CD4-positive, alpha-beta T cell (primary cell): Measurements from ENCODE around the gene LGI1. TPM values are rescaled to one million over a fixed set of nuclear protein-coding genes. Genes with fewer than 3 reads are reported as not detected.
A peak's percentile ranks its signal among the peaks of the same experiment; 100 is the strongest.

ENCODE experiments used
- ATAC-seq: fragments of 200-7000 bp; cut with Tn5 transposase; one replicate; pipeline ENCODE4 v1.10.0; 2022; ENCODE audit warnings: mild to moderate bottlenecking; ENCODE audit not compliant: poor library complexity
- CTCF ChIA-PET: fragments of 350-600 bp; sonication (Branson Sonifier 250); formaldehyde crosslinking; loops from one replicate; lab custom pipeline; 2021; ENCODE audit warnings: antibody characterized with exemption, inconsistent platforms; lab: Charles Lee
- POLR2A ChIA-PET: fragments of 350-600 bp; sonication (Branson Sonifier 250); formaldehyde crosslinking; loops from one replicate; lab custom pipeline; 2021; ENCODE audit warnings: antibody characterized with exemption, inconsistent platforms; lab: Charles Lee
- DNase-seq, 14 experiments: peaks; one replicate each; pipeline ENCODE4 v3.0.0-alpha.2; 2013 to 2020; ENCODE audit warnings: mixed read lengths in 2 of 14
- H3K27ac ChIP-seq, 2 donors: one replicate each; pipeline versions ENCODE4 v1.5.1 to v1.7.0; 2013; ENCODE audit warnings: low read length in 2 of 2, low read depth in 1 of 2, mild to moderate bottlenecking in 1 of 2
- H3K27me3 ChIP-seq, 2 experiments: 1 replicate in 1 of 2; 2 replicates in 1 of 2; pipeline versions ENCODE4 v1.6.1 to v1.7.0; 2013; ENCODE audit warnings: low read length in 2 of 2, control low read depth in 1 of 2, mild to moderate bottlenecking in 1 of 2, moderate library complexity in 1 of 2; ENCODE audit not compliant: insufficient read depth in 2 of 2, control insufficient read depth in 1 of 2
- H3K36me3 ChIP-seq: one replicate; pipeline ENCODE4 v1.6.1; 2013; ENCODE audit warnings: low read length, control low read depth; ENCODE audit not compliant: insufficient read depth
- H3K4me1 ChIP-seq: one replicate; pipeline ENCODE4 v1.6.1; 2013; ENCODE audit warnings: low read length, control low read depth; ENCODE audit not compliant: insufficient read depth
- H3K4me3 ChIP-seq: one replicate; pipeline ENCODE4 v1.5.1; 2013; ENCODE audit warnings: mild to moderate bottlenecking, low read length, moderate library complexity
- H3K9me3 ChIP-seq, 2 experiments: 1 replicate in 1 of 2; 2 replicates in 1 of 2; pipeline versions ENCODE4 v1.6.1 to v1.7.0; 2013; ENCODE audit warnings: low read length in 2 of 2, mild to moderate bottlenecking in 2 of 2, control low read depth in 1 of 2, moderate library complexity in 1 of 2; ENCODE audit not compliant: control insufficient read depth in 1 of 2, insufficient read depth in 1 of 2
- H3K27ac Mint-ChIP-seq: one replicate; pipeline ENCODE4 v1.8.0; 2020; ENCODE audit warnings: mixed read lengths
- H3K27me3 Mint-ChIP-seq: one replicate; pipeline ENCODE4 v1.8.0; 2021; ENCODE audit warnings: mixed read lengths
- H3K36me3 Mint-ChIP-seq: one replicate; pipeline ENCODE4 v1.8.0; 2021; ENCODE audit warnings: low read depth, mixed read lengths
- H3K4me1 Mint-ChIP-seq: one replicate; pipeline ENCODE4 v1.8.0; 2021; ENCODE audit warnings: low read depth, mixed read lengths
- H3K4me3 Mint-ChIP-seq: one replicate; pipeline ENCODE4 v1.8.0; 2020; ENCODE audit warnings: mild to moderate bottlenecking, mixed read lengths
- H3K9me3 Mint-ChIP-seq: one replicate; pipeline ENCODE4 v1.8.0; 2020; ENCODE audit warnings: mixed read lengths
- CTCF ChIP-seq: fragments of 200-600 bp; IDR thresholded peaks from one replicate; pipeline ENCODE4 v1.8.0; 2022; ENCODE audit warnings: antibody characterized with exemption, mild to moderate bottlenecking
- intact Hi-C, 2 experiments: fragments of 100-400 bp; cut with DNase I in 1 of 2; cut with micrococcal nuclease in 1 of 2; formaldehyde crosslinking; loops; one replicate each; pipeline versions ENCODE4 v1.15.1 to v1.9.0; 2023 to 2025; cut with DNase I, micrococcal nuclease
- total RNA-seq, 174 experiments: library from RNA in 2 of 174; stranded (reverse) in 2 of 174; gene quantifications; one replicate each; pipeline ENCODE4 v1.2.3 and lab custom pipeline; 2021 to 2026

Gene LGI1
- total RNA-seq, 2 experiments from 2014 or later: not detected

- H3K27ac ChIP-seq: no peak overlapping the region
- Mint-ChIP-seq H3K4me1 (no peaks in the 10 kb centered on the region), H3K4me3 (no peak overlapping the region), H3K36me3 (no peaks in the 10 kb centered on the region), H3K27me3 (peaks cover 54% of the 10 kb centered on the region), H3K9me3 (no peaks in the 10 kb centered on the region), H3K27ac (no peak overlapping the region)
- CTCF ChIA-PET: no interaction called here
- intact Hi-C loops: no loop called here
- DNase-seq (peak in 10 of 14 experiments; percentile 3 to 48 (median 16)), ATAC-seq (no peak)
- H3K9me3 ChIP-seq: no peaks in the 10 kb centered on the region
- no peak overlapping the region for H3K4me3 ChIP-seq
- TF ChIP-seq CTCF: peak; percentile 37
- POLR2A ChIA-PET: no interaction called here
- peaks cover 13 to 22% of the 10 kb centered on the region in 2 experiments for H3K27me3 ChIP-seq
- no peaks in the 10 kb centered on the region for H3K36me3 ChIP-seq
- H3K4me1 ChIP-seq: no peaks in the 10 kb centered on the region
Measured at GRCh38 chr10:93816123-93816747, 58.5 kb downstream of the LGI1 start.

- Histone ChIP-seq H3K9me3 (no peaks in the 10 kb centered on the region), H3K4me3 (no peak overlapping the region), H3K4me1 (no peaks in the 10 kb centered on the region), H3K27ac (no peak overlapping the region), H3K36me3 (no peaks in the 10 kb centered on the region), H3K27me3 (peaks cover 13 to 22% of the 10 kb centered on the region in 2 experiments)
- ChIA-PET POLR2A (no interaction called here), CTCF (interaction anchor here (0.9 kb wide), 1 partner anchor 10 kb away, joined by 3 read pairs; no protein-coding TSS in a partner anchor)
- no peaks in the 10 kb centered on the region for H3K9me3 Mint-ChIP-seq
- no peak for TF ChIP-seq CTCF
- intact Hi-C loops: no loop called here
- DNase-seq (no peak), ATAC-seq (no peak)
- no peak overlapping the region for H3K27ac Mint-ChIP-seq
- no peak overlapping the region for H3K4me3 Mint-ChIP-seq
- H3K27me3 Mint-ChIP-seq: peaks cover 50% of the 10 kb centered on the region
- H3K4me1 Mint-ChIP-seq: no peaks in the 10 kb centered on the region
- H3K36me3 Mint-ChIP-seq: no peaks in the 10 kb centered on the region
Measured at GRCh38 chr10:93818086-93818485, 60.4 kb downstream of the LGI1 start.

GRCh38 chr10:93819520-93819919 is 61.8 kb downstream of the LGI1 start:
- Histone ChIP-seq H3K27ac (no peak overlapping the region), H3K27me3 (peaks cover 13 to 22% of the 10 kb centered on the region in 2 experiments), H3K9me3 (no peaks in the 10 kb centered on the region), H3K4me3 (no peak overlapping the region), H3K36me3 (no peaks in the 10 kb centered on the region), H3K4me1 (no peaks in the 10 kb centered on the region)
- H3K4me1 Mint-ChIP-seq: no peaks in the 10 kb centered on the region
- no peak for ATAC-seq
- ChIA-PET CTCF (no interaction called here), POLR2A (no interaction called here)
- no peak for TF ChIP-seq CTCF
- H3K9me3 Mint-ChIP-seq: no peaks in the 10 kb centered on the region
- H3K4me3 Mint-ChIP-seq: no peak overlapping the region
- H3K36me3 Mint-ChIP-seq: no peaks in the 10 kb centered on the region
- intact Hi-C loops: no loop called here
- no peak overlapping the region for H3K27ac Mint-ChIP-seq
- DNase-seq: no peak
- peaks cover 39% of the 10 kb centered on the region for H3K27me3 Mint-ChIP-seq
